Neural cell (in vitro differentiated cells): ENCODE results near the gene ZNF33B. TPM values are rescaled to one million over a fixed set of nuclear protein-coding genes. Genes with fewer than 3 reads are reported as not detected.

Experiments used
- H2AFZ ChIP-seq: fragments of 200-600, 300-800 bp; sonication (generic), shearing (Covaris generic); 2 replicates; pipeline ENCODE4 v1.6.0; 2014; ENCODE audit warnings: low read depth, mild to moderate bottlenecking, antibody characterized with exemption, low read length, moderate library complexity
- H3F3A ChIP-seq: fragments of 200-600 bp; shearing (Covaris generic); 2 replicates; pipeline ENCODE4 v1.6.1; 2016; ENCODE audit warnings: mild to moderate bottlenecking, moderate library complexity, mixed read lengths, antibody characterized with exemption, low read length; ENCODE audit not compliant: insufficient read depth, poor library complexity, severe bottlenecking
- H3K27ac ChIP-seq: fragments of 200-600, 300-800 bp; sonication (generic), shearing (Covaris generic); 2 replicates; pipeline ENCODE4 v1.5.1; 2014; ENCODE audit warnings: mild to moderate bottlenecking, low read length, moderate library complexity
- H3K27me3 ChIP-seq: fragments of 300-800, 200-600 bp; sonication (generic), shearing (Covaris generic); 2 replicates; pipeline ENCODE4 v1.6.0; 2014; ENCODE audit warnings: mild to moderate bottlenecking, low read depth, low read length, moderate library complexity; ENCODE audit not compliant: insufficient read depth
- H3K36me3 ChIP-seq: fragments of 300-800, 200-600 bp; sonication (generic), shearing (Covaris generic); 2 replicates; pipeline ENCODE4 v1.5.1; 2014; ENCODE audit warnings: mild to moderate bottlenecking, antibody characterized with exemption, low read length, moderate library complexity; ENCODE audit not compliant: insufficient read depth
- H3K4me2 ChIP-seq: fragments of 300-800, 200-600 bp; sonication (generic), shearing (Covaris generic); 2 replicates; pipeline ENCODE4 v1.6.0; 2014; ENCODE audit warnings: mild to moderate bottlenecking, low read length
- H3K4me3 ChIP-seq: fragments of 300-800, 200-600 bp; sonication (generic), shearing (Covaris generic); 2 replicates; pipeline ENCODE4 v1.5.1; 2014; ENCODE audit warnings: mild to moderate bottlenecking, low read length, moderate library complexity
- H3K79me2 ChIP-seq: fragments of 200-600 bp; shearing (Covaris generic); replicated peaks from 2 replicates; pipeline ENCODE4 v1.6.0; 2014; ENCODE audit warnings: mild to moderate bottlenecking, low read length, moderate library complexity; ENCODE audit not compliant: insufficient read depth
- H3K9ac ChIP-seq: fragments of 300-800, 200-600 bp; sonication (generic), shearing (Covaris generic); 2 replicates; pipeline ENCODE4 v1.6.1; 2016; ENCODE audit warnings: mild to moderate bottlenecking, low read length, mixed read lengths
- H3K9me2 ChIP-seq: fragments of 200-600 bp; shearing (Covaris generic); 2 replicates; pipeline ENCODE4 v1.6.1; 2016; ENCODE audit warnings: mild to moderate bottlenecking, low read length, mixed read lengths; ENCODE audit not compliant: insufficient read depth
- H3K9me3 ChIP-seq: fragments of 200-600, 300-800 bp; sonication (generic), shearing (Covaris generic); 2 replicates; pipeline ENCODE4 v1.6.1; 2016; ENCODE audit warnings: mild to moderate bottlenecking, mixed run types, low read length, moderate library complexity, mixed read lengths
- H4K20me1 ChIP-seq: fragments of 200-600 bp; shearing (Covaris generic); 2 replicates; pipeline ENCODE4 v1.6.1; 2016; ENCODE audit warnings: mild to moderate bottlenecking, mixed run types; ENCODE audit not compliant: insufficient read depth
- EP300 ChIP-seq: fragments of 450-650 bp; conservative IDR thresholded peaks from 2 replicates; pipeline ENCODE4 v1.6.1; 2014; ENCODE audit warnings: antibody characterized with exemption, mild to moderate bottlenecking, moderate library complexity; ENCODE audit not compliant: poor library complexity, severe bottlenecking
- EZH2 ChIP-seq: fragments of 200-600, 300-800 bp; shearing (Covaris generic), sonication (generic); IDR thresholded peaks from 2 replicates; pipeline ENCODE4 v1.6.1; 2014; ENCODE audit warnings: antibody characterized with exemption, low read length, borderline replicate concordance, mild to moderate bottlenecking; ENCODE audit not compliant: insufficient read depth, poor library complexity, severe bottlenecking
- MXI1 ChIP-seq: fragments of 450-650 bp; conservative IDR thresholded peaks from 2 replicates; pipeline ENCODE4 v1.6.1; 2014; ENCODE audit warnings: antibody characterized with exemption, mild to moderate bottlenecking; ENCODE audit not compliant: poor library complexity, severe bottlenecking
- POLR2AphosphoS5 ChIP-seq: IDR thresholded peaks from 2 replicates; pipeline ENCODE4 v1.6.1; 2012
- RAD21 ChIP-seq: fragments of 450-650 bp; conservative IDR thresholded peaks from 2 replicates; pipeline ENCODE4 v1.6.1; 2014; ENCODE audit warnings: antibody characterized with exemption, mild to moderate bottlenecking, moderate library complexity
- SMC3 ChIP-seq: fragments of 450-650 bp; conservative IDR thresholded peaks from 2 replicates; pipeline ENCODE4 v1.6.1; 2014; ENCODE audit warnings: antibody characterized with exemption, mild to moderate bottlenecking, moderate library complexity; ENCODE audit not compliant: poor library complexity
- TAF1 ChIP-seq: IDR thresholded peaks from 2 replicates; pipeline ENCODE4 v1.6.1; 2012; ENCODE audit warnings: low read depth
- polyA plus RNA-seq: library from polyadenylated mRNA; depleted of rRNA; stranded (reverse); fragments of >200 nt; gene quantifications from 2 replicates; pipeline ENCODE4 v1.2.3, GENCODE V29; 2014
- TF ChIP-seq, protein P1 (sequence below): IDR thresholded peaks from 2 replicates; pipeline ENCODE4 v1.6.1; 2012; ENCODE audit warnings: borderline replicate concordance
- TF ChIP-seq, protein P2 (sequence below): fragments of 450-650 bp; IDR thresholded peaks from 2 replicates; pipeline ENCODE4 v1.5.1; 2014; ENCODE audit warnings: antibody characterized with exemption, mild to moderate bottlenecking, moderate library complexity; ENCODE audit not compliant: poor library complexity, severe bottlenecking

The ZNF33B gene
- polyA plus RNA-seq, 1 donor from 2014 or later: 50.0 TPM

DNA sequence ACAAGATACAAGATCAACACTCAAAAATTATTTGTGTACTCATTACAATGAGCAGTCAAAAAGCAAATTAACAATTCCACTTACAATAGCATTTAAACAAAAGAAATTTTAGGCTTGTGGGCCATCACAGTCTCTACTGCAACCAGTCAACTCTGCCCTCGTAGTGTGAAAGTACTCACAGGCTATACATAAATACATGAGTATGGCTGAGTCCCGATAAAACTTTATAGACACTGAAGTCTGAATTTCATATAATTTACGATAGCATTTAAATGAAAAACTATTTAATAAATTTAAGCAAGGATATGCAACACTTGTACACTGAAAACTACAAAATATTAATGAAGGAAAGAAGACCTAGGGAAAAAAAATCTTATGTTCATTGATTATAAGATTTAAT is 90.1 kb downstream of the ZNF33B start:
- H3F3A ChIP-seq: no peaks in the 10 kb centered on the region
- H3K9me2 ChIP-seq: no peaks in the 10 kb centered on the region
- H3K4me3 ChIP-seq: no peak overlapping the region
- no peak for TF ChIP-seq MXI1
- no peak for TF ChIP-seq TAF1
- TF ChIP-seq, protein P1, sequence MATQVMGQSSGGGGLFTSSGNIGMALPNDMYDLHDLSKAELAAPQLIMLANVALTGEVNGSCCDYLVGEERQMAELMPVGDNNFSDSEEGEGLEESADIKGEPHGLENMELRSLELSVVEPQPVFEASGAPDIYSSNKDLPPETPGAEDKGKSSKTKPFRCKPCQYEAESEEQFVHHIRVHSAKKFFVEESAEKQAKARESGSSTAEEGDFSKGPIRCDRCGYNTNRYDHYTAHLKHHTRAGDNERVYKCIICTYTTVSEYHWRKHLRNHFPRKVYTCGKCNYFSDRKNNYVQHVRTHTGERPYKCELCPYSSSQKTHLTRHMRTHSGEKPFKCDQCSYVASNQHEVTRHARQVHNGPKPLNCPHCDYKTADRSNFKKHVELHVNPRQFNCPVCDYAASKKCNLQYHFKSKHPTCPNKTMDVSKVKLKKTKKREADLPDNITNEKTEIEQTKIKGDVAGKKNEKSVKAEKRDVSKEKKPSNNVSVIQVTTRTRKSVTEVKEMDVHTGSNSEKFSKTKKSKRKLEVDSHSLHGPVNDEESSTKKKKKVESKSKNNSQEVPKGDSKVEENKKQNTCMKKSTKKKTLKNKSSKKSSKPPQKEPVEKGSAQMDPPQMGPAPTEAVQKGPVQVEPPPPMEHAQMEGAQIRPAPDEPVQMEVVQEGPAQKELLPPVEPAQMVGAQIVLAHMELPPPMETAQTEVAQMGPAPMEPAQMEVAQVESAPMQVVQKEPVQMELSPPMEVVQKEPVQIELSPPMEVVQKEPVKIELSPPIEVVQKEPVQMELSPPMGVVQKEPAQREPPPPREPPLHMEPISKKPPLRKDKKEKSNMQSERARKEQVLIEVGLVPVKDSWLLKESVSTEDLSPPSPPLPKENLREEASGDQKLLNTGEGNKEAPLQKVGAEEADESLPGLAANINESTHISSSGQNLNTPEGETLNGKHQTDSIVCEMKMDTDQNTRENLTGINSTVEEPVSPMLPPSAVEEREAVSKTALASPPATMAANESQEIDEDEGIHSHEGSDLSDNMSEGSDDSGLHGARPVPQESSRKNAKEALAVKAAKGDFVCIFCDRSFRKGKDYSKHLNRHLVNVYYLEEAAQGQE: no peak
- TF ChIP-seq, protein P2, sequence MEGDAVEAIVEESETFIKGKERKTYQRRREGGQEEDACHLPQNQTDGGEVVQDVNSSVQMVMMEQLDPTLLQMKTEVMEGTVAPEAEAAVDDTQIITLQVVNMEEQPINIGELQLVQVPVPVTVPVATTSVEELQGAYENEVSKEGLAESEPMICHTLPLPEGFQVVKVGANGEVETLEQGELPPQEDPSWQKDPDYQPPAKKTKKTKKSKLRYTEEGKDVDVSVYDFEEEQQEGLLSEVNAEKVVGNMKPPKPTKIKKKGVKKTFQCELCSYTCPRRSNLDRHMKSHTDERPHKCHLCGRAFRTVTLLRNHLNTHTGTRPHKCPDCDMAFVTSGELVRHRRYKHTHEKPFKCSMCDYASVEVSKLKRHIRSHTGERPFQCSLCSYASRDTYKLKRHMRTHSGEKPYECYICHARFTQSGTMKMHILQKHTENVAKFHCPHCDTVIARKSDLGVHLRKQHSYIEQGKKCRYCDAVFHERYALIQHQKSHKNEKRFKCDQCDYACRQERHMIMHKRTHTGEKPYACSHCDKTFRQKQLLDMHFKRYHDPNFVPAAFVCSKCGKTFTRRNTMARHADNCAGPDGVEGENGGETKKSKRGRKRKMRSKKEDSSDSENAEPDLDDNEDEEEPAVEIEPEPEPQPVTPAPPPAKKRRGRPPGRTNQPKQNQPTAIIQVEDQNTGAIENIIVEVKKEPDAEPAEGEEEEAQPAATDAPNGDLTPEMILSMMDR: no peak
- no peak for TF ChIP-seq EP300
- TF ChIP-seq POLR2AphosphoS5: no peak
- TF ChIP-seq SMC3: no peak
- TF ChIP-seq RAD21: no peak
- no peak for TF ChIP-seq EZH2
- no peak overlapping the region for H3K4me2 ChIP-seq
- no peak overlapping the region for H3K9ac ChIP-seq
- H3K9me3 ChIP-seq: no peaks in the 10 kb centered on the region
- no peak overlapping the region for H3K27ac ChIP-seq
- no peaks in the 10 kb centered on the region for H4K20me1 ChIP-seq
- H3K79me2 ChIP-seq: no peaks in the 10 kb centered on the region
- no peak overlapping the region for H2AFZ ChIP-seq
- H3K27me3 ChIP-seq: no peaks in the 10 kb centered on the region
- no peaks in the 10 kb centered on the region for H3K36me3 ChIP-seq

DNA sequence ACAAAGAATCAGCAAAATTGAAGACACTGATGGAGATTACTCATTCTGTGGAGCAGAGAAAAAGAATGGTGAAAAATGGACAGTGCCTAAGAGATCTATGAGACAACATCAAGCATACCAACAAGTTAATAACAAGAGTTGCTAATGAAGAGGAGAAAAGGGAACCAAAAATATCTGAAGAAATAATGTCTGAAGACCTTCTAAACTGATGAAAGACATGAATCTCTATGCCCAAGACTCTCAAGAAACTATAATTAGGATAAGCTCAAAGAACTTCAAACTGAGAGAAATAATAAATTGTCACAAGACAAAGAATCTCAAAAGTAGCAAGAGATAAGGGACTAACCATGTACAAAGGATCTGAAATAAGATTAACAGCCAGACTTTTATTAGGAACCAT is 93.4 kb downstream of the ZNF33B start:
- Histone ChIP-seq H3K9me2 (no peaks in the 10 kb centered on the region), H3K36me3 (no peaks in the 10 kb centered on the region), H3K79me2 (no peaks in the 10 kb centered on the region), H4K20me1 (no peaks in the 10 kb centered on the region), H3K9ac (no peak overlapping the region), H3K4me2 (no peak overlapping the region), H2AFZ (no peak overlapping the region), H3K9me3 (peaks cover under 1% of the 10 kb centered on the region), H3K27me3 (no peaks in the 10 kb centered on the region), H3K4me3 (no peak overlapping the region), H3F3A (no peaks in the 10 kb centered on the region), H3K27ac (no peak overlapping the region)
- TF ChIP-seq SMC3 (no peak), TAF1 (no peak), EP300 (no peak), POLR2AphosphoS5 (no peak), RAD21 (no peak), EZH2 (no peak), MXI1 (no peak)
- TF ChIP-seq, protein P2: no peak
- TF ChIP-seq, protein P1: no peak
